GM12878 (cell line): ENCODE data around the gene RHOF. TPM values are rescaled to one million over a fixed set of nuclear protein-coding genes. Genes with fewer than 3 reads are reported as not detected.

Source experiments
- ATAC-seq: fragments of 200-7000 bp; cut with Tn5 transposase; 3 replicates; pipeline ENCODE4 v1.9.1; 2020; ENCODE audit warnings: mild to moderate bottlenecking, moderate library complexity
- BruUV-seq: library from RNA; stranded (reverse); fragments of 400-500 nt; replicated peaks from 2 replicates; lab custom pipeline; 2021; lab: Mats Ljungman, UMichigan
- CTCF ChIA-PET: fragments of 300-600 bp; sonication (Branson Sonifier 250); formaldehyde crosslinking; extraction: SDS; loops from one replicate; lab custom pipeline; 2021; ENCODE audit warnings: inconsistent platforms; lab: Yijun Ruan, JAX
- POLR2A ChIA-PET: fragments of 350-600 bp; formaldehyde crosslinking; extraction: SDS; loops from one replicate; lab custom pipeline; 2021; ENCODE audit warnings: inconsistent platforms; lab: Charles Lee
- RAD21 ChIA-PET: fragments of 300-600 bp; sonication (Branson Sonifier 250); formaldehyde crosslinking; loops from one replicate; lab custom pipeline; 2023; ENCODE audit warnings: antibody characterized with exemption; ENCODE audit not compliant: unreplicated experiment; lab: Charles Lee
- SMC1A ChIA-PET: fragments of 300-600 bp; sonication (Branson Sonifier 250); formaldehyde crosslinking; loops from one replicate; lab custom pipeline; 2023; ENCODE audit not compliant: unreplicated experiment, uncharacterized antibody; lab: Charles Lee
- DNase-seq: peaks from one replicate; pipeline ENCODE4 v3.0.0-alpha.2; 2011; ENCODE audit warnings: low read depth, low spot score
- FAIRE-seq: peaks from 3 replicates; lab custom pipeline; 2011; peaks lifted over from hg19 to GRCh38; lab: Jason Lieb, UNC
- H2AFZ ChIP-seq: 2 replicates; pipeline ENCODE4 v1.6.0; 2011; ENCODE audit warnings: low read depth, low read length, control low read depth; ENCODE audit not compliant: control insufficient read depth
- H3K27ac ChIP-seq: 2 replicates; pipeline ENCODE4 v1.5.1; 2011; ENCODE audit warnings: control low read depth; ENCODE audit not compliant: control insufficient read depth, insufficient read depth
- H3K27me3 ChIP-seq, 2 experiments: replicated peaks in 1 of 2; 2 replicates each; pipeline versions ENCODE4 v1.6.0 to v1.6.1; 2011; ENCODE audit warnings: low read length in 1 of 2; ENCODE audit not compliant: control insufficient read depth in 2 of 2, insufficient read depth in 2 of 2
- H3K36me3 ChIP-seq, 2 experiments: 2 replicates each; pipeline ENCODE4 v1.5.1; 2011; ENCODE audit warnings: low read length in 1 of 2; ENCODE audit not compliant: control insufficient read depth in 2 of 2, insufficient read depth in 2 of 2
- H3K4me1 ChIP-seq: 2 replicates; pipeline ENCODE4 v1.6.1; 2011; ENCODE audit warnings: mild to moderate bottlenecking, low read length, moderate library complexity, mixed read lengths; ENCODE audit not compliant: control insufficient read depth, insufficient read depth
- H3K4me2 ChIP-seq: 2 replicates; pipeline ENCODE4 v1.6.0; 2011; ENCODE audit warnings: control low read depth; ENCODE audit not compliant: control insufficient read depth, insufficient read depth
- H3K4me3 ChIP-seq: fragments of 200-600 bp; sonication (generic); 2 replicates; pipeline ENCODE4 v1.5.1; 2016
- H3K79me2 ChIP-seq: 2 replicates; pipeline ENCODE4 v1.6.0; 2011; ENCODE audit warnings: low read length; ENCODE audit not compliant: control insufficient read depth, insufficient read depth
- H3K9ac ChIP-seq: 2 replicates; pipeline ENCODE4 v1.8.0; 2011; ENCODE audit warnings: low read length, control low read depth, mixed read lengths; ENCODE audit not compliant: control insufficient read depth, insufficient read depth
- H3K9me3 ChIP-seq: replicated peaks from 3 replicates; pipeline ENCODE4 v1.5.1; 2011; ENCODE audit warnings: mild to moderate bottlenecking, low read length; ENCODE audit not compliant: control insufficient read depth, insufficient read depth
- H4K20me1 ChIP-seq: 2 replicates; pipeline ENCODE4 v1.6.0; 2011; ENCODE audit not compliant: control insufficient read depth, insufficient read depth
- CBX5 ChIP-seq: sonication (generic); IDR thresholded peaks from 2 replicates; pipeline ENCODE4 v1.6.1; 2016; ENCODE audit warnings: low read depth, moderate library complexity, mild to moderate bottlenecking, inconsistent platforms
- E2F4 ChIP-seq: IDR thresholded peaks from 2 replicates; pipeline ENCODE4 v1.6.1; 2012; ENCODE audit warnings: low read depth, low read length, improper control_type of control experiment
- E4F1 ChIP-seq: fragments of 450-650 bp; IDR thresholded peaks from 2 replicates; pipeline ENCODE4 v1.6.1; 2018; ENCODE audit warnings: borderline replicate concordance, mild to moderate bottlenecking; ENCODE audit not compliant: partially characterized antibody
- ESRRA ChIP-seq: IDR thresholded peaks from 2 replicates; pipeline ENCODE4 v1.6.1; 2012; ENCODE audit warnings: mild to moderate bottlenecking, low read length, improper control_type of control experiment
- JUND ChIP-seq: IDR thresholded peaks from 2 replicates; pipeline ENCODE4 v1.6.1; 2012; ENCODE audit warnings: low read depth, mild to moderate bottlenecking, low read length, improper control_type of control experiment, moderate library complexity
- SMC3 ChIP-seq: IDR thresholded peaks from 2 replicates; pipeline ENCODE4 v1.6.1; 2011; ENCODE audit warnings: low read length, improper control_type of control experiment, borderline replicate concordance
- SP1 ChIP-seq: IDR thresholded peaks from one replicate; pipeline ENCODE4 v1.6.1; 2011; ENCODE audit warnings: low read depth, low read length
- ZBED1 ChIP-seq: IDR thresholded peaks from 2 replicates; pipeline ENCODE4 v1.6.1; 2016; ENCODE audit warnings: borderline replicate concordance
- ZSCAN29 ChIP-seq: fragments of 450-650 bp; IDR thresholded peaks from 2 replicates; pipeline ENCODE4 v1.6.1; 2017; ENCODE audit warnings: mild to moderate bottlenecking, moderate library complexity
- WGBS: methylation state at CpG from one replicate; pipeline ENCODE4 v1.1.6; 2016; ENCODE audit warnings: low lambda C conversion rate; ENCODE audit not compliant: insufficient replicate concordance, insufficient coverage; ENCODE audit errors: missing lambda C conversion rate; 5-methylcytosine and 5-hydroxymethylcytosine counted together
- in situ Hi-C: fragments of 300-500 bp; cut with MboI; formaldehyde crosslinking; loops from 9 replicates; pipeline ENCODE4 v1.14.3; 2018; ENCODE audit warnings: mixed read lengths
- intact Hi-C: fragments of 100-400 bp; cut with micrococcal nuclease; formaldehyde crosslinking; loops from one replicate; pipeline ENCODE4 v1.14.2; 2022; ENCODE audit not compliant: unreplicated experiment
- polyA plus RNA-seq, 11 experiments: library from polyadenylated mRNA; depleted of rRNA in 4 of 11; unstranded in 6 of 11; stranded (reverse) in 5 of 11; fragments of >200 nt; fragmentation: Nextera tagmentation in 4 of 11; fragmentation: Illumina TruSeq in 1 of 11; extraction: Ambion mirVana in 4 of 11; extraction: Trizol in 1 of 11; gene quantifications; 1 replicate in 1 of 11; 2 replicates in 10 of 11; pipeline versions ENCODE4 v1.2.1 to v1.2.3, GENCODE V29; 2011 to 2016; ENCODE audit warnings: inconsistent platforms in 2 of 11, missing spikeins in 2 of 11, low read depth in 1 of 11
- total RNA-seq, 4 experiments: library from RNA; depleted of rRNA in 3 of 4; stranded (reverse); fragments of >200 nt in 3 of 4; fragmentation: Illumina TruSeq in 1 of 4; extraction: Trizol in 1 of 4; gene quantifications; 2 replicates each; pipeline versions ENCODE4 v1.2.1 to v1.2.3, GENCODE V29; 2013 to 2021
- TF ChIP-seq, protein P1 (sequence below): IDR thresholded peaks from 2 replicates; pipeline ENCODE4 v1.6.1; 2011; ENCODE audit warnings: low read depth, low read length, improper control_type of control experiment, borderline replicate concordance

Gene RHOF
- total and polyA plus RNA-seq, 10 of the 15 experiments (the other 5 are each of a cell fraction or from before 2014, with no cell fraction given): 6.1 to 78.7 (median 39.7) TPM

GRCh38 chr12:121764808-121765207 lies 28.7 kb downstream of the RHOF start:
- in situ Hi-C loops: loop anchor here (5.0 kb wide), 1 partner anchor 63 kb away; no protein-coding TSS in a partner anchor

More at GRCh38 chr12:121764808-121765207, 28.7 kb downstream of the RHOF start:
- Histone ChIP-seq H2AFZ (no peak overlapping the region), H3K4me2 (no peak overlapping the region), H3K27ac (no peak overlapping the region), H3K9me3 (no peaks in the 10 kb centered on the region), H4K20me1 (no peaks in the 10 kb centered on the region), H3K9ac (no peak overlapping the region)
- ATAC-seq: no peak
- BruUV-seq: no TSS peak
- intact Hi-C loops: no loop called here
- RAD21 ChIA-PET: no interaction called here
- no peak for TF ChIP-seq SMC3
- TF ChIP-seq SP1: no peak
- no peak for TF ChIP-seq ESRRA
- no peak for TF ChIP-seq ZBED1
- TF ChIP-seq E2F4: no peak
- TF ChIP-seq CBX5: no peak
- TF ChIP-seq, protein P1, sequence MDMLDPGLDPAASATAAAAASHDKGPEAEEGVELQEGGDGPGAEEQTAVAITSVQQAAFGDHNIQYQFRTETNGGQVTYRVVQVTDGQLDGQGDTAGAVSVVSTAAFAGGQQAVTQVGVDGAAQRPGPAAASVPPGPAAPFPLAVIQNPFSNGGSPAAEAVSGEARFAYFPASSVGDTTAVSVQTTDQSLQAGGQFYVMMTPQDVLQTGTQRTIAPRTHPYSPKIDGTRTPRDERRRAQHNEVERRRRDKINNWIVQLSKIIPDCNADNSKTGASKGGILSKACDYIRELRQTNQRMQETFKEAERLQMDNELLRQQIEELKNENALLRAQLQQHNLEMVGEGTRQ: no peak
- TF ChIP-seq E4F1: no peak
- no peak for TF ChIP-seq ZSCAN29
- no peak for TF ChIP-seq JUND
- TF ChIP-seq, all 136 proteins: peak for 0
- H3K4me1 ChIP-seq: no peaks in the 10 kb centered on the region
- SMC1A ChIA-PET: interaction anchor here (1.4 kb wide), 1 partner anchor 8 kb away, joined by 3 read pairs; no protein-coding TSS in a partner anchor
- FAIRE-seq (no peak), DNase-seq (no peak)
- POLR2A ChIA-PET: interaction anchor here (0.6 kb wide), 1 partner anchor 126 kb away, joined by 4 read pairs; no protein-coding TSS in a partner anchor
- no peaks in the 10 kb centered on the region for H3K36me3 ChIP-seq
- CTCF ChIA-PET: interaction anchor here (1.2 to 2.1 kb wide), 2 partner anchors 8 to 30 kb away, joined by 3 to 9 read pairs; no protein-coding TSS in a partner anchor
- no peaks in the 10 kb centered on the region for H3K79me2 ChIP-seq
- no peak overlapping the region for H3K4me3 ChIP-seq
- 93% methylated on average over 3 of the region's 3 CpGs for WGBS
- no peaks in the 10 kb centered on the region for H3K27me3 ChIP-seq
